HG03159 (cell line): Measurements from ENCODE around the gene ASTN2.
"Not testable (repeated sequence)": the region's sequence is repeated elsewhere in the genome, so short reads cannot be mapped to it uniquely, and the experiment has no call there.

ENCODE experiments used
- ATAC-seq: cut with Tn5 transposase; IDR thresholded peaks from one replicate; pipeline ENCODE4 v1.9.1; 2021; ENCODE audit warnings: mild to moderate bottlenecking, moderate library complexity; ENCODE audit not compliant: unreplicated experiment

ASTN2 gene

GRCh38 chr9:116939614-116940013 lies 475.2 kb downstream of the ASTN2 start:
- peak; percentile 52 for ATAC-seq

- no peak for ATAC-seq
Observed at GRCh38 chr9:116939161-116939560, 475.7 kb downstream of the ASTN2 start.

GRCh38 chr9:116937361-116937760 lies 477.5 kb downstream of the ASTN2 start:
- ATAC-seq = no peak

DNA sequence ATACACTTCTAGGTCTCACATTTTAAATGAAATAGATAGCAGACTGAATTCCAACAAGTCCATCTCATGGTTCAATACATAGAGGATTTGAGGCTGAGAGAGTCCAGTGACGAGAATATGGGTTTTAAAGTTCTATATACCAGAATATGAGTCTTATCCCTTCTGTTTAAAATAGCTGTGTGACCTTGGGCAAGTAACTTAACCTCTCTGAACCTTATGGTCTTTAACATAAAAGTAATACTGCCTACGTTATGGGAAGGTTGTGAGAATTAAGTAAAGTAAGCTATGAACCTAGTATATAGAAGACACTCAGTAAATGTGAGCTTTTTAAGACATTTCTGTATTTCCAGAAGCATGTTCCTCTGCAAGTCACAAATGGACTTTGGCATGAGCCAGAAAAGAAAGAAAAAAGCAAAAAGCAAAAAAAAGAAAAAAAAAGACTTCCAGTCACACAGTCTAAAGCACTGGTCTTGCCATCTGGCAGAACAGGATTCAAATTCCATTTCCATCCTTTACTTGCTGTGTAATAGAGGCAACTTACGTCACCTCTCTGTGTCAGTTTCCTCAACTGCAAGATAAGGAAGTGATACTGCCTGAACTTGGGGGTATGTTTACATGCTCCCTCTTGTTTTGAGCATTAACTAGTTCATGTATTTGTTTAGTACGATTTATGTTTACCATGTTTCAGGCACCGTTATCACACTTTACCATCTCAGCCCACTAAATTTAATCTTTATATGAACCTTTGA lies 479.5 kb downstream of the ASTN2 start:
- no peak for ATAC-seq

DNA sequence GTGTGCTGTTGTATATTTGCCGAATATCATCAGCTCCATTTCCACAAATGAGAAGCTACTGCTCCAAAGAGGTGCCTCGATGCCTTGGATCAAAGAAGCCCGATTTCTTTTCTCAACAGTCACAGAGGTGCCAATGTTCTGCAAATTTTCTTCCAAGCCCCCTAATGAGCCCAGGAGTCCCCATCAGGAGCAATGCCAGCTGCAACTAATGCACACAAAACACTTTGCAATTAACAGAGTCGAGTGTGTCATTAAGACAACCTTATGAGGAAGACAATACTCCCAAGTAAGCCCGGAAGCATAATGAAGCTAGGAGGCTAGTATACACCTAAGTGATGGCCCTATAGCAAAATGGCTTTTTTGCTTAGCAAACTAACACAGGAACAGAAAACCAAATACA lies 480.7 kb downstream of the ASTN2 start:
- no peak for ATAC-seq

GRCh38 chr9:116933251-116933650 lies 481.6 kb downstream of the ASTN2 start:
- ATAC-seq = no peak

DNA sequence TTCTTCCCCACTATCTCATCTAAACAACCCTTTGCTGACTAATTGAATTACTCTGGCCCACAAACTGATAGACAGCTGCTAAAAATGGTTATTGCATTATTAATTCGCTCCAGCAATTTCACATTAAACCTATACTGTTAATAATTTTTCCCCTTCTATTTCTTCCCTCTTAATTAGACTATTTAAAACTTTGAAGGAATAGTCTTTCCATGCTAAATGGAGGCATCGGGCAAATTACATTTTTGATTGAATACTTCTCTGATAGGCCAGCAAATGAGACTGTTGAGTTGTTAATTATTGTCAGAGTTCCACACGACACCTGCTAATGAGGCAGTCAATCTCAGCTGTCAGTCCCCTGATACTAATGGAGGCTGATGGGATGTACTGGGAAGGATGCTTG lies 485.2 kb downstream of the ASTN2 start:
- ATAC-seq = no peak

- ATAC-seq = no peak
Observed at GRCh38 chr9:116928884-116929283, 486.0 kb downstream of the ASTN2 start.

DNA sequence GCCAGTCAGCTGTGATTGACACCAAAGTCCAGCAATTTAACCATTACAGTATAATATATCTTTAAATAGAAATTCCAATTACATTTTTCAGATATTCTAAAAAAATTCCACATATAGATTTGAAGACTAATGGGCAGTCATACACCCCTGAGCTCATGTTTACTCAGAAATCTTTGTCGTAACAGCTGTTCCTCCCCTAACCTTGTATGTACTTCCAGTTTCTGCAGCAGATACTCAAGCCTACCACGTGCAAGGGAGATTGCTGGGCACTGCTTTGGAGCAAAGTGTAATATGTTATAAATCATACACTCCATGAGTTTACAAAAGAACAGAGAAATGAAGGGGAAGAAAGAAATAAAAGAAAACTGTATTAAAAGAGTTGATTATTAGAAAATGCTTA lies 486.6 kb downstream of the ASTN2 start:
- no peak for ATAC-seq

- ATAC-seq = no peak
Observed at GRCh38 chr9:116927726-116928125, 487.1 kb downstream of the ASTN2 start.

GRCh38 chr9:116925121-116925520 lies 489.7 kb downstream of the ASTN2 start:
- no peak for ATAC-seq

DNA sequence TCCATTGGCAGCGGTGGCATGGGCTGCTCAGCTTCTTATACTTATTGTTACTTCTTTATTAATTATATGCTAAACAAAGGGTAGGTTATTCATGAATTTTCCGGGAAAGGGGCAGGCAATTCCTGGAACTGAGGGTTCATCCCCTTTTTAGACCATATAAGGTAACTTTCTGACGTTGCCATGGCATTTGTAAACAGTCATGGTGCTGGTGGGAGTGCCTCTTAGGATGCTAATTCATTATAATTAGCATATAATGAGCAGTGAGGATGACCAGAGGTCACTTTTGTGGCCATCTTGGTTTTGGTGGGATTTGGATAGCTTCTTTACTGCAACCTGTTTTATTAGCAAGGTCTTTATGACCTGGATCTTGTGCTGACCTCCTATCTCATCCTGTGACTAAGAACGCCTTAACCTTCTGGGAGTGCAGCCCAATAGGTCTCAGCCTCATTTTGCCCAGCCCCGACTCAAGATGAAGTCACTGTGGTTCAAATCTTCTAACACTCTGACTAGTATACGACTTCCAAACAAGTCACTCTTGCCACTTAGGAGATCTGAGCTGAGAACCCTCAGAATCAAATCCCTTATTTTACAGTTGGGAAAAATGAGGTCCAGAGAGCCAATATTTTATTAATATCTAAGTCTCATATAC lies 490.3 kb downstream of the ASTN2 start:
- ATAC-seq = no peak

- ATAC-seq = not testable (repeated sequence)
Observed at GRCh38 chr9:116917895-116918508, 496.9 kb downstream of the ASTN2 start.

GRCh38 chr9:116913536-116913935 lies 501.3 kb downstream of the ASTN2 start:
- no peak for ATAC-seq

DNA sequence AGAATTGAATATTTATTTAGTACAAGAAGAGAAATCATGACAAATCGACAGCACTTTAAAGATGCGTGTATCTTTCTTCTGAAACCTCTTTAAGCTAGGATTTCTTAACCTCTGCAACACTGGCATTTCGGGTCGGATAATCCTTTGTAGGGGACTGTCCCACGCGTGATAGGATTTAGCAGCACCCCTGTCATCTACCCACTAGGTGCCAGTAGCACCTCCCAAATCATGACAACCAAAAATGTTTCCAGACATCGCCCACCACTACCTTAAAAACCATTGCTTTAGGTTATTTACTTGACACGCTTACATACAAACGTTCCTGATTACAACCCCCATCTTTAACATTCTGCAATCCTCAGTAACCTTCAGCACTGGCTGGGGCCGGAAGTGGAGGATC lies 504.7 kb downstream of the ASTN2 start:
- ATAC-seq = no peak

DNA sequence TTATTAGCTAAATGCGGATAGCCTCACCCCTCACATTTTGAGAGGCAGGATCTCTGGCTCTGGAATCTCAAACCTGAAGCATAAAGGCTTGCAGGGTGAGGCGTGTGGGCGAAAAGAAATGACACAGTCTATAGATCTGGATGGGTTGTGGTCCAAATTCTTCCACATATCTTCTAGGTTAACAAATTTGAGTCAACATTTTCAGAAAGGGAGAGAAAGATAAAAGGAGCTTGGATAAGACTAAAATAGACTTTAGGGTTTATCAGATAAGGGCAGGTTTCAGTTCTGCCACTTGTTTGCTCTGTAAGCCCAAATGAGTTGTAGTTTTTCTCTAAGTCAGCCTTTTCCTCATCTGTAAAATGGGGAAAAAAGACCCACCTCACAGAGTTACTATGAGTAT lies 506.9 kb downstream of the ASTN2 start:
- no peak for ATAC-seq

- no peak for ATAC-seq
Observed at GRCh38 chr9:116905171-116905588, 509.7 kb downstream of the ASTN2 start.

DNA sequence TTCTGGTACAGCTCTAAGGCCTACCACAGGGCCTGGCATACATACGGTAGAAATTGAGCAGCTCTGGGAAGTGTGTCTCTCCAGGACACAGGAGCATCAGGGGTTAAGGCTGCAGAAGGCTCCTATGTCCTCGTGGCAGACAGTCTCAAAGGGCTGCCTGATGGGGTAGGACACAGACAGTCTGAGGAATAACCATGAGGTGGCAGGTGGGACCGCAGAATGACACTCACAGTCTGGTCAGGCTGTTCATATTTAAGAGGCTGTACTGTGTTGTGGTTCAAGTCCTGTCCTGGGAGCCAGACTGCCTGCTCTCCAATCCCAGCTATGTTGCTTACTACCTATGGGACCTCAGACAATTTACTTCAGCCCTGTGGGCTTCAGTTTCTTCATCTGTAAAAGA lies 510.7 kb downstream of the ASTN2 start:
- ATAC-seq = no peak

GRCh38 chr9:116901260-116901659 lies 513.6 kb downstream of the ASTN2 start:
- ATAC-seq = no peak

DNA sequence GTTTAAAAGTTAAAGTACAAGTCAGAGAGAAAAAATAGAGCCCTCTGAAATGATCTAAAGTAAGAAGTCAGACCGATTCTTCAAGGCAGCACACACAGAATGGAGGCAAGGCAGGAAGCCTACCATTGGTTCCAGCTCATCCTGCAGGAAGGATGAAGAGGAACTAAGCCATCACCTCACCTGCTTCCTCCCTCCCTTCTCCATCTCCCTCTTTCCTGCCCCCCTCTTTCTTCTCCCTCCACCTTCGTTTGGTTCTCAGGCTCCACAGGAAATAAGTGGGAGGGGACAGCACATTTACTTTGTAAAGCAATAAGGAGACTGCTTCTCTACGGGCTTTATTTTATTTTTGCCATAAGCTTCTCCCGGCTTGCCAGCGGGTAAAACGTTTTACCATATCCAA lies 514.3 kb downstream of the ASTN2 start:
- ATAC-seq = no peak

DNA sequence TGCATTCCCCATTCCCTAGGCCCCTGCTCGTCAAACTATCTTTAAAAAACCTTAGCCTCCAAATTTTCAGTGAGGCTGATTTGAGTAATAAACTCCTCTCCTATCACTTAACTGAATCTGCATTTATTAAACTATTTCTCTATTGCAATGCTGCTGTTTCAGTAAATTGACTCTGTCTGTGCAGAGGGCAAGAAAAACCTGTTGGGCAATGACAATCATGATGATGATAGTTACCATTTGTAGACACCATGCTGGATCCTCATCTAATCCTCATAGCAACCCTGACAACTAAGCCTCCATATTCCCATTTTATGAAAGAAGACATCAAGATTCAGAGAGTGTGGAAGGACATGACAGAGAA lies 514.9 kb downstream of the ASTN2 start:
- no peak for ATAC-seq

DNA sequence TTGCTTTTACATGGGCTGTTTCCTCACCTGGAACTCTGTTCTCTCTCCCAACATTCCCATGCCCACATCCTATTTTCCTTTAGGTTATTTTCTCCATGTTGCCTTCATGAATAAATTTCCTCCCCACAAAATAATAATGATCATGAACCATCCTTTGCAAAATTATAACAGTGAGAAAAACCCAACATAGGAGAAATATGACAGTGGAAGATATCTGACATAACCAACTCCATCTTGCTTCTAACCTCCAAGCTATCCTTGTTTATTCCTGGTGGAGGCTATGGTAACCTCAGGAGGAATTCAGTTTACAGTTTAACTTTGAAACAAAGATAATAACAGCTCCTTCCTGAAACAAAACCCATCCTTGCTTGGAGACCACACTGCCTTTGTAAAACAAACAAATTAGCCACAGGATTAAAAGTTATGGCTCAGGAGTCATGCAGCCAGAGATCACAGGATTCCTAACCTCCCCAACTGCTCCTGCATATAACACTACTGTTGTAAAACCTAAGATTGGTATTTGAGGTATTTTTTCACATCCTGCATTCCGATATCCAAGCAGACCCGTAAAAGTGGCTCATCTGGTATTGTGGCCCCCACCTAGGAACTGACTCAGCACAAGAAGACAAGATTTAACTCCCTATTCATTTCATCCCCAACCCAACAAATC lies 515.4 kb downstream of the ASTN2 start:
- no peak for ATAC-seq
